HG03196 (cell line): ENCODE data around the gene HOXA11.

Experiments used
- ATAC-seq: cut with Tn5 transposase; IDR thresholded peaks from one replicate; pipeline ENCODE4 v1.9.1; 2021; ENCODE audit not compliant: unreplicated experiment

Gene HOXA11

GRCh38 chr7:27148756-27149641 lies 36.0 kb downstream of the HOXA11 start:
- ATAC-seq, result no peak

GRCh38 chr7:27148031-27148755 lies 36.8 kb downstream of the HOXA11 start:
- no peak for ATAC-seq

GRCh38 chr7:27147199-27148030 lies 37.6 kb downstream of the HOXA11 start, which contains the start of gene HOXA6:
Gene HOXA6 (minus strand): TSS chr7:27147774. CDS start chr7:27147749, 25 bp downstream.
- no peak for ATAC-seq

- ATAC-seq, result no peak
Observed at GRCh38 chr7:27146491-27147198, 38.4 kb downstream of the HOXA11 start.

GRCh38 chr7:27145914-27146412 lies 39.1 kb downstream of the HOXA11 start:
- ATAC-seq, result no peak

- no peak for ATAC-seq
Observed at GRCh38 chr7:27145165-27145913, 39.7 kb downstream of the HOXA11 start.

- no peak for ATAC-seq
Observed at GRCh38 chr7:27144781-27145164, 40.3 kb downstream of the HOXA11 start.

- ATAC-seq, result no peak
Observed at GRCh38 chr7:27143950-27144780, 40.9 kb downstream of the HOXA11 start.

GRCh38 chr7:27143023-27143949 lies 41.7 kb downstream of the HOXA11 start, which contains the start of gene HOXA5:
Gene HOXA5 (minus strand): TSS chr7:27143681. CDS start chr7:27143607, 74 bp downstream.
- ATAC-seq, result no peak

- ATAC-seq, result no peak
Observed at GRCh38 chr7:27142580-27143022, 42.4 kb downstream of the HOXA11 start.

GRCh38 chr7:27141923-27142579 lies 43.0 kb downstream of the HOXA11 start:
- ATAC-seq, result no peak

- no peak for ATAC-seq
Observed at GRCh38 chr7:27141137-27141922, 43.7 kb downstream of the HOXA11 start.

- no peak for ATAC-seq
Observed at GRCh38 chr7:27140126-27140857, 44.7 kb downstream of the HOXA11 start.

GRCh38 chr7:27139334-27140125 lies 45.5 kb downstream of the HOXA11 start:
- no peak for ATAC-seq

GRCh38 chr7:27138985-27139333 lies 46.1 kb downstream of the HOXA11 start:
- ATAC-seq, result no peak
